GM11168 (cell line): Measurements from ENCODE around the gene SLC28A3.

Source experiments
- in situ Hi-C: fragments of 300-500 bp; cut with MboI; formaldehyde crosslinking; loops from one replicate; pipeline ENCODE4 v1.12.0; 2022; ENCODE audit warnings: low sequenced_read_pairs; ENCODE audit not compliant: unreplicated experiment

Gene SLC28A3

GRCh38 chr9:84304166-84304565, 36.4 kb downstream of the SLC28A3 start:
- in situ Hi-C loops = no loop called here

- in situ Hi-C loops = no loop called here
Observed at GRCh38 chr9:84303061-84303460, 37.5 kb downstream of the SLC28A3 start.

- in situ Hi-C loops = no loop called here
Observed at GRCh38 chr9:84301851-84302250, 38.7 kb downstream of the SLC28A3 start.

- in situ Hi-C loops = no loop called here
Observed at GRCh38 chr9:84300271-84300670, 40.3 kb downstream of the SLC28A3 start.

- in situ Hi-C loops = no loop called here
Observed at GRCh38 chr9:84297162-84297821, 43.3 kb downstream of the SLC28A3 start.

- in situ Hi-C loops = no loop called here
Observed at GRCh38 chr9:84296146-84296843, 44.3 kb downstream of the SLC28A3 start.

GRCh38 chr9:84294241-84294950, 46.2 kb downstream of the SLC28A3 start:
- in situ Hi-C loops = no loop called here

- in situ Hi-C loops = no loop called here
Observed at GRCh38 chr9:84293001-84293798, 47.4 kb downstream of the SLC28A3 start.

GRCh38 chr9:84285381-84285780, 55.2 kb downstream of the SLC28A3 start:
- in situ Hi-C loops = no loop called here

- in situ Hi-C loops = no loop called here
Observed at GRCh38 chr9:84283946-84284345, 56.6 kb downstream of the SLC28A3 start.

GRCh38 chr9:84278130-84278529, 62.4 kb downstream of the SLC28A3 start:
- in situ Hi-C loops = no loop called here

- in situ Hi-C loops = no loop called here
Observed at GRCh38 chr9:84277646-84278045, 62.9 kb downstream of the SLC28A3 start.

GRCh38 chr9:84276741-84277140, 63.8 kb downstream of the SLC28A3 start:
- in situ Hi-C loops = no loop called here

GRCh38 chr9:84271921-84272556, 68.5 kb downstream of the SLC28A3 start:
- in situ Hi-C loops = no loop called here

GRCh38 chr9:84271531-84271900, 69.0 kb downstream of the SLC28A3 start:
- in situ Hi-C loops = no loop called here

- in situ Hi-C loops = no loop called here
Observed at GRCh38 chr9:84270847-84271530, 69.6 kb downstream of the SLC28A3 start.

GRCh38 chr9:84266087-84266561, 74.4 kb downstream of the SLC28A3 start:
- in situ Hi-C loops = no loop called here

- in situ Hi-C loops = loop anchor here (5.0 kb wide), 1 partner anchor 322 kb away; no protein-coding TSS in a partner anchor
Observed at GRCh38 chr9:84264307-84265029, 76.1 kb downstream of the SLC28A3 start.
